Measurements from ENCODE around the gene F8A1.
"Not testable (repeated sequence)": the region's sequence is repeated elsewhere in the genome, so short reads cannot be mapped to it uniquely, and the experiment has no call there.

The F8A1 gene

GRCh38 chrX:154886069-154886788, at the start of gene F8A1:
F8A1 (plus strand) TSS chrX:154886355; CDS start chrX:154886375, 20 bp downstream.
- not testable (repeated sequence) for DNase-seq

- peak in 1 of 2 donors; percentile 43 for DNase-seq
Measured at GRCh38 chrX:154840856-154841255, 45.3 kb upstream of the F8A1 start.

- no peak for DNase-seq
Measured at GRCh38 chrX:154850957-154851611, 35.1 kb upstream of the F8A1 start.

GRCh38 chrX:154855256-154855655, 30.9 kb upstream of the F8A1 start:
- no peak for DNase-seq

GRCh38 chrX:154868522-154868921, 17.6 kb upstream of the F8A1 start:
- DNase-seq: not testable (repeated sequence)

GRCh38 chrX:154873329-154873728, 12.8 kb upstream of the F8A1 start:
- DNase-seq: no peak

- not testable (repeated sequence) for DNase-seq
Measured at GRCh38 chrX:154884069-154884468, 2.1 kb upstream of the F8A1 start.

GRCh38 chrX:154885057-154885456, 1.1 kb upstream of the F8A1 start:
- DNase-seq: not testable (repeated sequence)

- DNase-seq: not testable (repeated sequence)
Measured at GRCh38 chrX:154885549-154885948, 606 bp upstream of the F8A1 start.

- DNase-seq: not testable (repeated sequence)
Measured at GRCh38 chrX:154886789-154887221, 650 bp downstream of the F8A1 start.

GRCh38 chrX:154890990-154891639, 5.0 kb downstream of the F8A1 start:
- DNase-seq: no peak

- DNase-seq: no peak
Measured at GRCh38 chrX:154892296-154892695, 6.1 kb downstream of the F8A1 start.

- no peak for DNase-seq
Measured at GRCh38 chrX:154900323-154900722, 14.2 kb downstream of the F8A1 start.

- DNase-seq: no peak
Measured at GRCh38 chrX:154902408-154902807, 16.3 kb downstream of the F8A1 start.

- no peak for DNase-seq
Measured at GRCh38 chrX:154908821-154909220, 22.7 kb downstream of the F8A1 start.

- not testable (repeated sequence) for DNase-seq
Measured at GRCh38 chrX:154910048-154910447, 23.9 kb downstream of the F8A1 start.

GRCh38 chrX:154910528-154910927, 24.4 kb downstream of the F8A1 start:
- DNase-seq: not testable (repeated sequence)

GRCh38 chrX:154914052-154914451, 27.9 kb downstream of the F8A1 start:
- no peak for DNase-seq

- DNase-seq: peak in 1 of 2 donors; percentile 22
Measured at GRCh38 chrX:154918060-154918483, 31.9 kb downstream of the F8A1 start.

GRCh38 chrX:154924771-154925170, 38.6 kb downstream of the F8A1 start:
- DNase-seq: not testable (repeated sequence)
